GM21360 (cell line): Measurements from ENCODE around the gene ALKAL2.
"Not testable (repeated sequence)": the region's sequence is repeated elsewhere in the genome, so short reads cannot be mapped to it uniquely, and the experiment has no call there.

ENCODE experiments used
- ATAC-seq: cut with Tn5 transposase; IDR thresholded peaks from one replicate; pipeline ENCODE4 v1.9.1; 2021; ENCODE audit warnings: mild to moderate bottlenecking, moderate library complexity; ENCODE audit not compliant: unreplicated experiment

ALKAL2 gene, protein sequence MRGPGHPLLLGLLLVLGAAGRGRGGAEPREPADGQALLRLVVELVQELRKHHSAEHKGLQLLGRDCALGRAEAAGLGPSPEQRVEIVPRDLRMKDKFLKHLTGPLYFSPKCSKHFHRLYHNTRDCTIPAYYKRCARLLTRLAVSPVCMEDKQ

DNA sequence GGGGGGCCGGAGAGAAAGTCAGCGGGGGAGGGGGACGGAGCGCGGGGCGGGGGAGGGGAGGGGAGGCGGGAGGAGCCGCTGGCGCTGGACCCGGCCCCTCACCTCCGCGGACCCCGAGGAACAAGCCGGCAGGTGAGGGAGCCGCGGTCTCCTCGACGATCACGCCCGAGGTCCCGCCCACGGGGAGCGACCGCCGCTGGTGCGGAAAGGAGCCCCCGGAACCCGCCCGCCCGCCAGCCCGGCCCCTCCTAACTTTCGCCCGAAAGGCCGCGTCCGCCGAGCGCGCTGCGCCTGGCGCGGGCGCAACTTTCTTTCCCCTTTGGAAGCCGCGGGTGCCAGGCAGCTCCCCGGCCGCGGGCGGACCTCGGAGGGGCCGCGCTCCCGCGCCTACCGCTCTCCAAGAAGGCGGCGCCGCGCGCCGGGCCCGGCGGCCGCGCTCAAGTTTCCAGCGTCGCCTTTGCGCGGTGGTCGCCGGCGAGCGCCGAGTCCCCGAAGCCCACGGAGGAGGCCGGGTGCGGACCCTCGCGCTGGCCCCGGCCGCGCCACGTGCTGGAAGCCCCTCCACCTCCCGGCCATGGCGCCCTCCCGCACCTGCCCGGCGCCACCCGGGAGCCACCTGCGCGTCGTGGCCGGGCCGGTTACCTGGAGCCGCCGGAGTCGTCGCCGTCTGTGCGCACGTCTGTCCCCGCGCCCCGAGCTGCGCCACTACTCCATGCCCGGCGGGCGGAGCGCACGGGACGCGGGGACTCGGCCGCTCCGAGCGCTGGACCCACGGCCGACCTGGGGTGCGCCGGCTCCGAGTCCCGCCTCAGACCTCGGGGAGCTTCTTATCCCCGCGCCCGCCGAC, at the start of gene ALKAL2:
Gene ALKAL2 (minus strand): TSS at position 181 of the 847 bp plus-strand sequence. CDS start 256 bp downstream, outside the sequence.
- no peak for ATAC-seq

DNA sequence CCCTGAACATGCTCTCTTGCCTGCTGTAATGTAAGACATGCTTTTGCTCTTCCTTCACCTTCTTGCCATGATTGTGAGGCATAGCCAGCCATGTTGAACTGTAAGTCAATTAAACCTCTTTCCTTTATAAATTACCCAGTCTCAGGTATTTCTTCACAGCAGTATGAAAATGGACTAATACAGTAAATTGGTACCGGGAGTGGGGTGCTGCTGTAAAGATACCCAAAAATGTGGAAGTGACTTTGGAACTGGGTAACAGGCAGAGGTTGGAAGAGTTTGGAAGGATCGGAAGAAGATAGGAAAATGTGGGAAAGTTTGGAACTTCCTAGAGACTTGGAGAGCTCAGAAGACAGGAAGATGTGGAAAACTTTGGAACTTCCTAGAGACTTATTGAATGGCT, 49.1 kb upstream of the ALKAL2 start:
- not testable (repeated sequence) for ATAC-seq

DNA sequence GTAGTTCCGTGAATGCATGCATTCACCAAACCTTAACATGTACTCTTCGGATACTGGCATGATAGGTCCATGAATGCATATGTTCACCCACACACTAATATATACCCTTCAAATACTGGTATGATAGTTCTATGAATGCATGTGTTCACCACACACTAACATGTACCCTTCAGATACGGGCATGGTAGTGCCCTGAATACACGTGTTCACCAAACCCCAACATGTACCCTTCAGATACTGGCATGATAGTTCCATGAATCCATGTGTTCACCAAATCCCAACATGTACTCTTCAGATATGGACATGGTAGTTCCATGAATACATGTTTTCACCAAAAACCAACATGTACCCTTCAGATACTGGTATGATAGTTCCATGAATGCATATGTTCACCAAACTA, 48.5 kb upstream of the ALKAL2 start:
- no peak for ATAC-seq

DNA sequence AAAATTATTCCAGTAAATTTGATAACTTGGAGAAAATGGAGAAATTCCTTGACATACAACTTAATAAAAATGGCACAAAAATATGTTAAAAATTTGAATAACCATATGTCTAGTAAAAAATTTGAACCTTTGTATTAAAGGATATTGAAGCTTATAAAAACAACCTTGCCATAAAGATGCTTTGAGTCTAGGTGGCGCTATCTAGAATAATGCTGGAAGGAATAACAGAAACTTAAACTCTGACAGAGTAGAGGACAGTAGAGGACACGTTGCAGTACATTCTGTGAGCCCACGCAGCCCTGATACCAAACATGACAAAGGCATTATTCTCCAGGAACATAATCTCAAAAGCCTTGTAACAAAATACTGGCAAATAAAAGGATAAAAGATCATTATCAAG, 44.7 kb upstream of the ALKAL2 start:
- ATAC-seq, result no peak

DNA sequence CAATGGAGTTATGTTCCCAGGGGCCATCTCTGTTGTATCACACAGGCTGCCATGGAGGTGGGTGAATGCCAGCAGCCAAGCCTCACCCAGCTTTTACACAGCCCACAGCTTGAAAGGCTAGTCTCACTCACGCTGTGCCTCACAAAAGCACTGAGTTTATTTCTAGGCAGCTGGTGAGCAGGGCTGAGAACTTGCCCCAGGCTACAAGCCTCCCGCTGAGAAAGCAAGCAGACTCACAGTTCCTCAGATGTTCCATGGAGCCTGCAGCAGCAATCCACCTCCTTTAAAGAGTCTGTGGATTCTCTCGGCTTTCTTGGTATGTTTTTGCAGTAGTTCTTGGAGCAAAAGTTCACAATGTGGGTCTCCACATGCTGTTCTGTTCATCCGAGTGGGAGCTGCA, 40.9 kb upstream of the ALKAL2 start:
- ATAC-seq, result no peak

DNA sequence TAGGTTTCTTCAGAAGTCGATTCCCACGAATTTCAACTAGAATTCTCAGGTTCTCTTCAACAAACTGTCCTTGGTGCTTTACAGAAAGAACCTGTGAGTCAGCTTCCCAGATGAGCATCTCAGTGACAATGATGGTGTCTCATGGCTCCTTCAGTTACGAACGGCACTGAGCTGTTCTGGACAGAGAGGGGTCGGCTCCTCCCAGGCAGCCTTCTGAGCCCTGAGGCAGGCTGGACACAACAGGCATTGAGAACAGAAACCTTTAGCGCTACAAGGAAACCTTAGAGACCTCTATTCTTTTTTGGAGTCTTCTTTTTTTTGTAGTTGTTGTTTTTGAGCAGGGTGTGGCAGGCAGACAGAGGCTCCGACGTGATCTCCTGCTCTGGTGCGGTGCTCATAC, 35.1 kb upstream of the ALKAL2 start:
- no peak for ATAC-seq

DNA sequence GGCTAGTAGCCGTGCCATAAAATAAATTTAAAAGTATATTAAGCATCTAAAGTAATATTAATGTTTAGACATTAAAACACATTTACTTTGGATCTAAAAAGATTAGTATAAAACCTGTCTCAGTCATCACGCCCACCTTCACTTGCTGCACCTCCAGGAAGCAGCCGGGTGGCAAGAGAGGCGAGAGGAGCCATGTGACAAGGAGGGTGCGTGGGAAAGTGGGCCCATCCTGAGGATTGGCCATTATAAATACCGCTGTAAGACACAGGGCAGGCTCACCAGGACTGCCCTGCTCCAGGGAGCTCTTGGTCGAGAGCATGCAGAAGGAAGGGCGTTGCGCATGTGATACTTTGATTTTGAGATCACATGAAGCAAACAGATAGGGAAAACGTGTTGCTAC, 34.4 kb upstream of the ALKAL2 start:
- no peak for ATAC-seq

DNA sequence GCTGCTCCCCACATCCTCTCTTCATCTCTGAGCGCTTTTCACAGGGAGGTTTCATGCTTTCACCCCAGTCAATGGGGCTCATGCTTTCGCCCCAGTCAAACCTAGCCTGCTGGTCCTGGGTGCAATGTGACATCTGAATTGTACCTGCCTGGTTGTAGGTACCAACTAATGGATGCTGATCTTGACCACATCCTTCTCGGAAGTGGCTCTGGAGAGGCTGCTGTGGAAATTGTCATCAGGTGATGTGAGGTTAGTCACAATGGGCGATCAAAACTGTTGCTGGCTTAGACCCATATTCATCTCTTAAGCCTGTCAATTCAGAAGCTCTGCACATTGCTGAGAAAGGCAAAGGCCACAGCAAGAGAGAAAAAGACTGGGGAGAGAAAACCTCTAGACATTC, 32.7 kb upstream of the ALKAL2 start:
- no peak for ATAC-seq

DNA sequence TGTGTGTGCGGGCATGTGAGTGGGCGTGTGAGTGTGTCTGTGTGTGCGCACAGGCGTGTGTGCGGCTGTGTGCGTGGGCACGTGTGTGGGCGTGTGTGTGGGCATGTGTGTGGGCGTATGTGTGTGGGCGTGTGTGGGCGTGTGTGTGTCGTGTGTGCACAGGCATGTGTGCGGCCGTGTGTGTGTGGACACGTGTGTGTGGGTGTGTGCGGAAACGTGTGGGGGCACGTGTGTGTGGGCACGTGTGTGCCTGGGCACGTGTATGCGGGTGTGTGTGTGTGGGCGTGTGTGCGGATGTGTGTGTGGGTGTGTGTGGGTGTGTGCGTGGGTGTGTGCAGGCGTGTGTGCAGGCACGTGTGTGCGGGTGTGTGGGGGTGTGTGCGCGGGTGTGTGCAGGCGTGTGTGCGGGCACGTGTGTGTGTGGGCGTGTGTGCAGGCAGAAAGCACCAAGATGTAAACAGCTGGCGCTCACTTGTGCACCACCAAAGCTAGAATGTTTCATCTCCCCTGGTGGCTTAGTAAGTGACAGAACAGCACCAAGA, 31.2 kb upstream of the ALKAL2 start:
- ATAC-seq, result no peak

DNA sequence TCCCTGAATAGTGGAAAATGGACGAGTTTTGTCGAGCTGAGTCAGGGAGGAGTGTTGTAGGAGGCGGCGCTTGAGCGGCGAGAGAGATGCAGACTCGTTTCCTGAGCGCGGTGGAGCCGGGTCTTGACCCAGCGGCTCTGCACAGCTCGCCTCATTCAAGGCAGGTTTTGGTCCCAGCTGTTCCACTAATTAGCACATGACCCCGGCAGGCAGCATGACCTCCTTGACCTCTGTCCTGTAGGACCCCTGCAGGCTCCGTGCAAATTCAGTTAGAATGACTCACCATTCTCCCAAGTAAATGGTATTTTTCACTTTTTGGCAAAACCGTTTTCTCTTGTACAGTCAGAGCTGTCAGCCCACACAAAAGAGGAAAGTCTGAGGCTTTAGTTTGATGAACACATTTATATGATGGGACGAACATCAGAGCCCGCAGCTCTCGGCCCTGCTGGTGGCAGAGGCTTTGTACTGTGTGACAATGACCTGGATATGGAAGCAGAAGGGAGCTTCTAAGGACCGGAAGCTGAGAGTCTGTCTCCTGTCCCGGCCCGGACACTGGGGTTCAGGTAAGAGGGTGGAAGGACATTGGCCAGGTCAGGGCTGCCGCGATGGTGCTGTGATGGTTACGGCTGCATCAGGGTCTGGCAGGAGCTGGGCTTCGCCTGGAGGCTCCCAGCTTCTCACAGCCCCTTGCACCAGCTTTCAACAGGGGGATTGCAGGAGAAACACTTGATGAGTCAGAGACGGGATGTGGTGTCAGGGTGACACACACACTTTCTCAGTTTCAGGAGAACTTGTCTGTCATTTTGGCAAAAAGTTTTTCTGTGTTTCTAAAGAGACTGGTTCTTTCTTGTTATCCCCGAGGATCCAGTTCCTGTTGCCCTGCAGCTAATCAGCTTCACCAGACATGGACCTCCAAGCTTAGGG, 29.9 kb upstream of the ALKAL2 start:
- no peak for ATAC-seq

DNA sequence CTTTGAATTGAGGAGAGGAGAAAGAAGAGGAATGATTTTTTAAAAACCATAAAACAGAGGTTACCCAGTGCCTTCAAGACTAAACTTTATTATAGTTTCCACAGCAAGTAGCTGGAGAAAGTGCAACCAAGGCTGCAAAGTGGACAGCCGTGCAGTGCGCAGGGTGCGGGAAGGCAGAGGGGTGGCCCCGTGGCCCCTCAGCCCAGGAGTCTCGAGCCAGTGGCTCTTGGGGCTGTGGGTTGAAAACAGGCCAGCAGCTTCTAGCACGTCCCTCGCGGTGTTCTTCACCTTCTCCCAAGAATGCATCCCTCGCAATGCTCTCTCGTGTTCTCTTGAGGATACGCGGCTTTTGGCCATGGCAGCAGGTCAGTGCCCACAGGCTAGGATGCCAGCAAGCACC, 28.5 kb upstream of the ALKAL2 start:
- no peak for ATAC-seq

DNA sequence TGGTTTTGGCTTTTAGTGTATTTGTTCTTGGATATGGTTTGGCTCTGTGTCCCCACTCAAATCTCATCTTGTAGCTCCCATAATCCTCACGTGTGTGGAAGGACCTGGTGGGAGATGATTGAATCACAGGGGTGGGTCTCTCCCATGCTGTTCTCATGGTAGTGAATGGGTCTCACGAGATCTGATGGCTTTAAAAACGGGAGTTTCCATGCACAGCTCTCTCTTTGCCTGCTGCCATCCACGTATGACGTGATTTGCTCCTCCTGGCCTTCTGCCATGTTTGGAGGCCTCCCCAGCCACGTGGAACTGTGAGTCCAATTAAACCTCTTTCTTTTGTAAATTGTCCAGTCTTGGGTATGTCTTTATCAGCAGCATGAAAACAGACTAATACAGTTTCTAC, 28.0 kb upstream of the ALKAL2 start:
- ATAC-seq, result not testable (repeated sequence)

DNA sequence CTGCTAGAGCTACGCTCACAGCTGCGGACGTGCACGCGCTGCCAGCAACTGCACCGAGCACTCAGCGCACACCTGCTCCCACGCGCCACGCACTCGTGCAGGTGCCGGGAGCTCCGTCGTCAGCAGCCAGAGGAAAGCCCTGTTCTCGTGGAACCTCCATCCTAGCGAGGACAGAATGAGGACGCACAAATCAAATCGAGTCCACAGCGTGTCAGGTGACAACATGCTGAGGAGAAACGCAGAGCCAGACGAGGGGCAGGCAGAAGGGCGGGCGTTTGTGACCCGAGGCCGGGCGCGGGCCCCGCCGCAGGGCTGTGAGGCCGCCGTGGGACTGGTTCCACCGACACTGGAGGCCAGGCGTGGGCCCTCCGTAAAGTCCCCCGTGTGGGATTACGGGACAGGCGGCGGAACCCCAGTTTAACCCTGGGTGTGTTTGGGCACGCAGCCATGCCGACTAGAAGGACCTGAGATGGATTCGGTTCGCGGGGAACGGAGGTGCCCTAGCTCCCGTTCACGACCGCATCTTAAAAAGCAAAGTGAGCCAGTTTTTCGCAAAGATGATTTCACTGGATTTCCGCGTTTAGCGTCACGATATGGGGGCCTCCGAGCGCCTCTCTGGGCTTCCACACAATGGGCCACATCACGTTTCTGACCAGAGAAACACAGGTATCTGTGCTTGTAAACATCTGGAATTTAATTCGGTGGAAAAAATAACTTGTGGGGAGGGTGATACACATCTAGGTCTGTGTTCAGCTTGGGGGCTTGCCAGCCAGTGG, 26.9 kb upstream of the ALKAL2 start:
- no peak for ATAC-seq

DNA sequence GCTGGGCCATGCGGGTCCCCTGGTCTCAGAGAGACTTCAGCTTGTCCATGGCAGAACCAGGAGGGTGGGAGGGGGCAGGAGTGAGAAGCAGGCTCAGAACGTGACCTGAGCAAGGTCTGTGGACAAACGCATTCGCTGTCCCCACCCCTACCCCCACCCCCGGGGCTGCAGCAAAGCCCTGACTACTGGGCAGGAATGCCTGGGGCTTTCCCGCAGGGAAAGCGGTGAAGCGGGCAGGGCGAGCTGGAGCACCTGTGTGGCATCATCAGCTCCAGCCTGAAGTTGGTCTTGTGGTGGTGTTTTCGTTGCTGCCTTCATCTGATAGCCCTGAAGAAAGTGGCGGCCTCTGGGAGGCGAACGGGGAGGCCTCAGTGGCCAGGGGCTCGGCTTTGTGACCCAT, 26.1 kb upstream of the ALKAL2 start:
- no peak for ATAC-seq

DNA sequence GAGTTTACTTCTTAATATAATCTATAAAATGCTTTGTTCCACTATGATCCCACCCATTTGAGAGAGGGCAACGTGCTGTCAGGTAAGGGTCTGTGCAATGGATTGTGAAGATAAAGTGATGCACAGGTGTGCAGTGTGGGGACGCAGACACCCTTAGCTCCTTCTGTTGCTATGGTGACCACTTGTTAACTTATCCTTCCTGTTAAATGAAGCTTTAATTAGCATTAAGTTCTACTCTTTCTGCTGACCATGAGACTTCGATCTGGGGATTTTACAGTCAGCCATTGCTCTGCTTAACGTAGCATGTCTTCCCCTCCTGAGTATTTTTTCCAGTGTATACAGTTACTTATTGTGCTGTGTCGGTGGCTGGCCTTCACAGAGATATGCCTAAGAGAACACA, 23.1 kb upstream of the ALKAL2 start:
- no peak for ATAC-seq

DNA sequence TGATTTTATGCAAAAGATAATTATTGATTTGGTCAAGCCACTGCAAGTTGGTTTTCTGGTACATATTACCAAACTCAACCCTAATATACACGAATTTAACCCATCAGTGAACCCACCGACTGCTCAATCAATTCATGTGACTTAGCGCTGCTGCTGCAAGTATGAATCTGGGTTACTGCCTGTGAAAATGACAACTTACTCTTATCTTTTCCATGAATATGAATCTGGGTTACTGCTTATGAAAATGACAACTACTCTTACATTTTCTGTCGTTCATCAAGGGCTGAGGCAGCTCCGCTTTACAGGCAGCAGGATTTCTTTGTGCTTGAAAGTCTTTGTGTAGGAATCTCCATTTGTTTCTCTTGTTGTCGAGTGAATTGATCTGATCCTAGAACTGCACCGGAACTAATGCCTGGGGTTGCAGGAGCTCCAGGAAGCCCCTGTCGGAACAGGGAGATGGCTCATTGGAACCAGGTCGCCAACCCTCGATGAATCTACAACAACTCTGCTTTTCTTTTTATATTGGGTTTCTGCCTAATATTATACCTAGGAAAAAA, 22.1 kb upstream of the ALKAL2 start:
- ATAC-seq, result no peak

DNA sequence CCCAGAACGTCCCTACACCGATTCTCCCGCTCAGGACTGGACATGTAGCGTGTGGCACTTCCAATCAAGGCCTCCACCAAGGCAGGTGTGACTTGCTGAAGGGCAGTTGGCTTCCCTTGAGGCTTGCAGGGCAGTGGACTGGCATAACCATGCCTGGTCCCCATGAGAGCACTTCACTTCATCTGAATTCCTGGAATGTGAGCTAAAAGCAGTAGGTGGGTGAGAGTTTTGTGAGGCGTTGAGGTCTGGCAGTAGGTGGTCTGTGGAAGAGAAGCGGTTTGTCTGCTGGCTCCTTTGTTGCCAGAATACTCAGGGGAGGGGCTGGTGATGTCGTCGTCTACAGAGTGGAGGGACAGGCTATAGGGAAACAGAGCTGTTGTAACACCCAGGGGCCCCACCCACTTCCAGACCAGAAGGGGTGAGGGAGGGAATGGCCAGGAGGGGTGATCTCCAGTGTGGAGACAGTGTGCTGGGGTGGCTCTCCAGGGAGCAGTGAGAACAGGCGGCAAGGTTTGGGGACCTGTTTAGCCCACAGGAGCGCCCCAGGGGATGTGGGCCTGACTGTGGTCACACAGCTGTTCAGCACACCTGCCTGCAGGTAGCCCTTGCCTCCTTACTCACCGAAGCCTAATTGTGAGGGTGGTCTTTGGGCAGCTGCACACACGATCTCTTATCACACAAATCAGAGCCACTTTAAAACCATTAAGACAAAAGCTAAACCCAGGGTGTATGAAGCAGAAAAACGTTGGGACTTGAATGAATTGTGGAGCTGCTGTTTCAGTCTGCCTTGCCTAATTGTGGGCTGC, 21.5 kb upstream of the ALKAL2 start:
- no peak for ATAC-seq

DNA sequence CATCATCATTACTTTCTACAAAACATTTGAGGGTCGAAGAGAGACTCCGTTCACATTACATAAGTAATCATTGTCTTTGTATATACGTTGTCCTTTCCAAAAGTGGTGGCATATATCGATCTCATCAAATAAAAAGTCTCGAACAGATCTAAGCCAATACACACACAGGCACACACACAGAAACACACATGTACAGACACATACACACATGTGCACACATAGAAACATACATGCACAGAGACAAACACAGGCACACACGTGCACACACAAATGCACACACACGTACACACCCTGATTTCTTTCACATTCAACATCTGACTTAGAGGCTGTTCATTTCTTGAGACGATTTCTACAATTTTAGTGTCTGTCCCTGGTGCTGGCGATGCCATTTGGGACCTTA, 17.5 kb upstream of the ALKAL2 start:
- no peak for ATAC-seq

DNA sequence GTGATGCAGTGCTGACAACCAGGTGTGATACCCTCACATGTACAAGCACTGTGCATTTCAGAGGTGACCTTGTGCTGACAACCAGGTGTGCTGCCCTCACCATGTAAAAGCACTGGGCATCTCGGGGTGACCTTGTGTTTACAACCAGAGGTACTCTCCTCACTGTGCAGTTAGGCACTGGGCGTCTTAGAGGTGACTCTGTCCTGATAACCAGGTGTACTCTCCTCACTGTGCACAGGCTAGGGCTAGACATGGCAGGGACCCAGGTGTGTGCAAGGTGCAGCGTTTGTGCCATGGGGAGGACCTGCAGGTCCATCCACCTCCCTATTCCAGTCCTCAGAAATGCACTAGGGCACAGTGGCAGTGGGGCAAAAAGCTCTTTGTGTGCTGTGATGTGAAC, 8.5 kb upstream of the ALKAL2 start:
- ATAC-seq, result no peak
